Activated CD8-positive, alpha-beta T cell treated with anti-CD3 and anti-CD28 coated beads for 36 hours (primary cell): ENCODE results near the gene KCNJ10. TPM values are rescaled to one million over a fixed set of nuclear protein-coding genes. Genes with fewer than 3 reads are reported as not detected.

Source experiments
- ATAC-seq: fragments of 200-7000 bp; cut with Tn5 transposase; one replicate; pipeline ENCODE4 v1.10.0; 2021; ENCODE audit warnings: mild to moderate bottlenecking, moderate library complexity
- CTCF ChIA-PET: fragments of 350-600 bp; sonication (Branson Sonifier 250); formaldehyde crosslinking; loops from one replicate; lab custom pipeline; 2021; ENCODE audit warnings: antibody characterized with exemption; lab: Charles Lee
- POLR2A ChIA-PET: fragments of 350-600 bp; sonication (Branson Sonifier 250); formaldehyde crosslinking; loops from one replicate; lab custom pipeline; 2021; ENCODE audit warnings: antibody characterized with exemption; lab: Charles Lee
- DNase-seq: peaks from one replicate; pipeline ENCODE4 v3.0.0-alpha.2; 2020
- H3K27ac Mint-ChIP-seq: one replicate; pipeline ENCODE4 v1.8.0; 2021; ENCODE audit warnings: mild to moderate bottlenecking, mixed read lengths
- H3K27me3 Mint-ChIP-seq: one replicate; pipeline ENCODE4 v1.8.0; 2021; ENCODE audit warnings: mixed read lengths
- H3K36me3 Mint-ChIP-seq: one replicate; pipeline ENCODE4 v1.8.0; 2021; ENCODE audit warnings: low read depth, mixed read lengths
- H3K4me1 Mint-ChIP-seq: one replicate; pipeline ENCODE4 v1.8.0; 2021; ENCODE audit warnings: low read depth, mixed read lengths
- H3K4me3 Mint-ChIP-seq: one replicate; pipeline ENCODE4 v1.8.0; 2021; ENCODE audit warnings: mild to moderate bottlenecking, moderate library complexity, mixed read lengths
- H3K9me3 Mint-ChIP-seq: one replicate; pipeline ENCODE4 v1.8.0; 2021; ENCODE audit warnings: mixed read lengths
- intact Hi-C: fragments of 100-400 bp; cut with micrococcal nuclease; formaldehyde crosslinking; loops from one replicate; pipeline ENCODE4 v1.10.0; 2022
- total RNA-seq, 2 experiments: library from RNA; stranded (reverse); gene quantifications; one replicate each; pipeline ENCODE4 v1.2.3, GENCODE V29; 2021
- TF ChIP-seq, protein P1 (sequence below): fragments of 200-600 bp; IDR thresholded peaks from one replicate; pipeline ENCODE4 v1.8.0; 2022; ENCODE audit warnings: antibody characterized with exemption, mild to moderate bottlenecking

Gene KCNJ10
- total RNA-seq, 2 experiments from 2014 or later, result 0.14 to 0.29 TPM

DNA sequence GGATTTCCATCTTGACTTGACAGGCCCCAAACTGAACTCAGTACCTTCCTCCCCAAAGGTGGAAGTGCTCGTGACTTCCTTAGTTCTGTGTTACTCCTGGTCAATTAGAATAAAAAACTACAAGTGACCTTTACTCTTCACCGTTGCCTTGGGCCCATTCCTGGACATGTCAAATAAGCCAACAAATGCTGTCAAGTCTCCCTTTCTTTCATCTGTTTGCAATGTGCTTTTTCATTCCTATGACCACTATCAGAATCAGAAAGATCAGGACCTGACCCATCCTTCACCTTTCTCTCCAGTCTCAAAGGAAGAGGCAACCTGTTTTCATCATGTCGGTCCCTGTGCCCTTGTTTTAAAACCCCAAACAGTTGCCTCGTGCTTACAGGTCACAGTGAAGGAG is 4.9 kb upstream of the KCNJ10 start:
- peaks cover 42% of the 10 kb centered on the region for H3K27me3 Mint-ChIP-seq
- no peak overlapping the region for H3K4me3 Mint-ChIP-seq
- peaks cover 20% of the 10 kb centered on the region for H3K4me1 Mint-ChIP-seq
- no peak for DNase-seq
- H3K9me3 Mint-ChIP-seq, result no peaks in the 10 kb centered on the region
- ChIA-PET POLR2A (interaction anchor here (0.9 to 1.1 kb wide), 2 partner anchors 10 to 44 kb away, joined by 3 read pairs; no protein-coding TSS in a partner anchor), CTCF (interaction anchor here (0.6 to 33.7 kb wide), 3 partner anchors 9 to 34 kb away, joined by 3 to 693 read pairs (median 82); partner anchors contain the start of gene KCNJ9)
- no peak for ATAC-seq
- TF ChIP-seq, protein P1, sequence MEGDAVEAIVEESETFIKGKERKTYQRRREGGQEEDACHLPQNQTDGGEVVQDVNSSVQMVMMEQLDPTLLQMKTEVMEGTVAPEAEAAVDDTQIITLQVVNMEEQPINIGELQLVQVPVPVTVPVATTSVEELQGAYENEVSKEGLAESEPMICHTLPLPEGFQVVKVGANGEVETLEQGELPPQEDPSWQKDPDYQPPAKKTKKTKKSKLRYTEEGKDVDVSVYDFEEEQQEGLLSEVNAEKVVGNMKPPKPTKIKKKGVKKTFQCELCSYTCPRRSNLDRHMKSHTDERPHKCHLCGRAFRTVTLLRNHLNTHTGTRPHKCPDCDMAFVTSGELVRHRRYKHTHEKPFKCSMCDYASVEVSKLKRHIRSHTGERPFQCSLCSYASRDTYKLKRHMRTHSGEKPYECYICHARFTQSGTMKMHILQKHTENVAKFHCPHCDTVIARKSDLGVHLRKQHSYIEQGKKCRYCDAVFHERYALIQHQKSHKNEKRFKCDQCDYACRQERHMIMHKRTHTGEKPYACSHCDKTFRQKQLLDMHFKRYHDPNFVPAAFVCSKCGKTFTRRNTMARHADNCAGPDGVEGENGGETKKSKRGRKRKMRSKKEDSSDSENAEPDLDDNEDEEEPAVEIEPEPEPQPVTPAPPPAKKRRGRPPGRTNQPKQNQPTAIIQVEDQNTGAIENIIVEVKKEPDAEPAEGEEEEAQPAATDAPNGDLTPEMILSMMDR, result no peak
- H3K36me3 Mint-ChIP-seq, result no peaks in the 10 kb centered on the region
- intact Hi-C loops, result no loop called here
- no peak overlapping the region for H3K27ac Mint-ChIP-seq

DNA sequence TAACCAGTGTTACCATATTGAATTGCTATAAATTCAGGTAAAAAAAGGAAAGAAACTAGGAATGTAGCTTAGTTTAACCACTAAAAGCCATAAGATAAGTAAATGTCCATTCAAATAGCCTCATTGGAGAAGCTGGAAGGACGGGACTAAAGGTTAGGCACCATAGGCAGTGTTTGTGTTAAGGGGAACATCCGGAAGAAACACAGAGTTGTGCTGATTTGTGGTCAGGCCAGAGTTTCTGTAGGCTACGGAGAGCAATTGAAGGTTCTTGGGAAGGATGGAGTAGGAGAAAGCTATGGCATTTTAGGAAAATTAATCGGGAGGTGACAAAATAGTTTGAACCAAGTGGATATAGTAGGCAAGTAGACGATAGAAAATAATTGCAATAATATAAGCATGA is 1.3 kb upstream of the KCNJ10 start:
- Mint-ChIP-seq H3K27me3 (peaks cover 28% of the 10 kb centered on the region), H3K4me1 (peaks cover 17% of the 10 kb centered on the region), H3K36me3 (no peaks in the 10 kb centered on the region), H3K9me3 (no peaks in the 10 kb centered on the region), H3K4me3 (no peak overlapping the region), H3K27ac (no peak overlapping the region)
- ATAC-seq (no peak), DNase-seq (no peak)
- CTCF ChIA-PET, result interaction anchor here (1.1 to 33.7 kb wide), 5 partner anchors 13 to 305 kb away, joined by 3 to 693 read pairs (median 6); partner anchors contain the start of gene KCNJ9
- POLR2A ChIA-PET, result no interaction called here
- intact Hi-C loops, result no loop called here
- TF ChIP-seq, protein P1, result no peak

DNA sequence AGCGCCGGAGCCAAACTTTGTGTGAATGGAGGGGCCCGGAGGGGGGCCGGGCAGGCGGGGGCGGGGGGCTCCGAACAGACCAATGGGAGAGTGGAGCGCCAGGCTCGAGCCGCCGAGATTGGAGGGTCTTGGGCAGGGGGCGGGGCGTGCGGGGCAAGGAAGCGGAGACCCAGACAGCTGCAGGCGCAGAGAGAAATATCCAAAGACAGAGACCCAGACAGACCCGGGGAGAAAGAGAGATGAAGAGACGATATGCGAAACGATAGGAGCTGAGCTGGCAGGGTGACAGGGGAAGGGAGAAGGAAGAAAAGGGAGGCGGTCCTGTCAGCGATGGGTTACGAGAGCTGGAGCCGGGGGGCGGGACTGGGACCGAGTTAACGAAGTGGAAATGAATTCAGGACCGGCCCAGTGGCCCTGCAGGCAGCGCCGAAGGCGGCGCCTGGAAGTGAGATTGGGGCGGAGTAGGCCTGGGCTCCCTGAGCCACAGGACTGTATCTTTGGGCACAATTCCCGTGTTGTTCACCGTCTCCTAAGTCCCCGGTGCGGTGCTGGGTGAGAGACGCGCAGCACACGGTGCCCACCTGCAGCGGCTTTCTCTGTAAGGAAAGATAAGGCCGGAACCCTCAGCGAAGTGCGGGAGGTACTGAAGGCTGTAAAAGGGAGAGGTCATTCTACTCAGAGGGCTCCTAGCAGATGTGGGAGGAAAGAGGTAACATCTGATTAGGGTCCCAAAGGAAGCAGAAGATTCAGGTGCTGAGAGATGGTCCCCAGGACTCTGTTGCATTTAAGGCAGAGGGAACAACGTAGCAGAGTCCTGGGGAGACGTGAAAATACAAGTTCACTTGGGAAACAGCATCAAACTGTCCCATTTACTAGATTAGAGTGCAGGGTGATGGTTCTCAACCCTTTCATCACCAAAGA is 543 bp upstream of the KCNJ10 start:
- no peaks in the 10 kb centered on the region for H3K9me3 Mint-ChIP-seq
- no peaks in the 10 kb centered on the region for H3K36me3 Mint-ChIP-seq
- intact Hi-C loops, result no loop called here
- peak overlapping the region; percentile 80 for H3K4me3 Mint-ChIP-seq
- no peak overlapping the region for H3K27ac Mint-ChIP-seq
- DNase-seq (peak; percentile 78), ATAC-seq (peak; percentile 90)
- POLR2A ChIA-PET, result interaction anchor here (0.8 kb wide), 1 partner anchor 24 kb away, joined by 3 read pairs; no protein-coding TSS in a partner anchor
- H3K4me1 Mint-ChIP-seq, result peaks cover 17% of the 10 kb centered on the region
- CTCF ChIA-PET, result interaction anchor here (1.0 to 33.7 kb wide), 6 partner anchors 8 to 306 kb away, joined by 3 to 693 read pairs (median 6); partner anchors contain the start of gene KCNJ9
- TF ChIP-seq, protein P1, result no peak
- H3K27me3 Mint-ChIP-seq, result peaks cover 26% of the 10 kb centered on the region

DNA sequence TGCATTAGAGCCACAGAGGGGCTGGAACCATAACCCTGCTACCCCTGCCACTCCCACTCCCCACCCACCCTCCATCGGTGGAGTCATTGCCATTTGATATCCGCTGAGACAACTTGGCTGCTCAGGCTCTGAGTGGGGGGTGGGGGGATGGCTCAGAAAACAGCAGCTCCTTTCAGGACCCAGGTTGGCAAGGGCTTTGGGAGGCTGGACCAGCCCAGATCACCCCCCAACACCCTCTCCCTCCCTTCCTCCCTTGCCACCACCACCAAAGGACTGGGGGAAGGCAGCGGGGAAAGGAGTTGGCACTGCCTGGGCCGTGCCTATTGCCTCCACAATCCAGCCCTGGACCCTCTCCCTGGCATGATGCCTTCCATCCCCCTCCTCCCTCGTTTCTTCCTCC is 1.7 kb downstream of the KCNJ10 start:
- no peak overlapping the region for H3K27ac Mint-ChIP-seq
- TF ChIP-seq, protein P1, result no peak
- H3K36me3 Mint-ChIP-seq, result no peaks in the 10 kb centered on the region
- ChIA-PET CTCF (interaction anchor here (1.7 to 33.7 kb wide), 4 partner anchors 10 to 115 kb away, joined by 3 to 693 read pairs (median 60); partner anchors contain the start of genes KCNJ9 and SLAMF9), POLR2A (interaction anchor here (0.5 to 1.0 kb wide), 3 partner anchors 48 to 182 kb away, joined by 3 read pairs; no protein-coding TSS in a partner anchor)
- intact Hi-C loops, result no loop called here
- peaks cover 17% of the 10 kb centered on the region for H3K4me1 Mint-ChIP-seq
- no peak overlapping the region for H3K4me3 Mint-ChIP-seq
- ATAC-seq, result no peak
- peaks cover 24% of the 10 kb centered on the region for H3K27me3 Mint-ChIP-seq
- DNase-seq, result no peak
- no peaks in the 10 kb centered on the region for H3K9me3 Mint-ChIP-seq
